COLO668 (cell line): ENCODE data around the gene PRICKLE3.
"Not testable (repeated sequence)": the region's sequence is repeated elsewhere in the genome, so short reads cannot be mapped to it uniquely, and the experiment has no call there.

Experiments
- DNase-seq: peaks from one replicate; lab custom pipeline; 2025; ENCODE audit not compliant: unreplicated experiment; lab: John Stamatoyannopoulos, UW

The PRICKLE3 gene

DNA sequence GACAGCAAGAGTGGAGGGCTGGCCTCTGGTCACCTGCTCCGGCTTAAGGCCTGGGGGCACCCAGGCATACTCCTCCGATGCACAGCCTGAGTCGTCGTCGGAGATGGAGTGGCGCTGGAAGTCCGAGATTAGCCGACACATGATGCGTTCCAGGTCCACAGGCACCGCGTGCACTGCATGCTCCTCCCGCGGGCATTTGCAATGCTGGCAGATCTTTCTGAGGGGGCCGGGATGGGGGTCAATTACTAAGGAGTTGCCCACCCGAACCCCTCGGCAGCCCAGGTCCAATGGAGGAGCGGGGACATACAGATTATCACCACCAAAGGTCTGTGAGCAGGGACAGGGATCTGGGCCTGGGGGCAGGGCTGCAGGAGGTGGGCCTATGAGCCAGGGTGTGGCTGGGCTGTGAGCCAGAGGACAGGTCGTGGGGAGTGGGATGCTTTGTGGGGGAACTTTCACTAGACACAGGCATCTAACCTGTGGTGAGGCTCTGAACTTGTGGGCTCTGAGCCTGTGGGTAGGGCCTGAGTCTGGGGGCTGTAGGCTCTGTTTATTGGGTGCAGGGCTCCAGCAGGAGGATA is 2.4 kb downstream of the PRICKLE3 start:
- no peak for DNase-seq

DNA sequence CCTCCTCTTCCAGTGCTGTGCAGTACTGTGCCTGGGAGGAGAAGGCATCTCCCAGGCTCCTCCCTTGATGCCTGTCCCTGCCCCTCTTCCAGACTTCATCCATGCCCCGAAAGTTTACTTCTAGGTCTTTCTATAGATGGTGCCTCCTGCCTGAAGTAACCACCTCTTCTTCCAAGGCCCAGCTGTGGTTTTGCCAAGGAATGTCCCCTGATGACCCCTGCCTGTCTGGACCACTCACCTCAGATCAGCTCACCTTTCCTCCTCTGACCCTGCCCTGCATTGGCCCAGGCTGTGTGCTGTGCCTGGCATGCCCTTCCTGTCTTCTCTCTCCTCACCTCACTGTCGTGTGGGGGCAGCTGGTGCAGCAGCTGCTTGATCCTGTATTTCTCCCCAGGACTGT is 6.8 kb downstream of the PRICKLE3 start:
- DNase-seq: no peak

DNA sequence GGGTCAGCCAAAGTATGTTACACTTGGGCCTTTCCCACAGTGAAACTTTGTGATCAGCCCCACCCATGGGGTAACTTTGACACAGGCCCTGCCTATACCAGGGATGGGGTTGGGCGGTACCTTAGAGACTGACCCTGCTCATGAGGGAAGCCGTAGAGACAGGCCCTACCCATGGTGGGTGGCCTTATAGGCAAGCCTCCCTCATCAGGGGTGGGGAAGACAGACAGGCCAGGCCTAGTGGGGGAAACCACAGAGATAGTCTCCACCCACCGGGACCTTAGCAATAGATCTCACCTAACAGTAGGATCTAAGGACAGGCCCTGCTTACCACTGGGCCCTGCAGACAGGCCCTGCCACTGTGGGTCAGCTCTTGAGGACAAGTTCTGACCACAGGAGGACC is 7.6 kb downstream of the PRICKLE3 start:
- DNase-seq: no peak

DNA sequence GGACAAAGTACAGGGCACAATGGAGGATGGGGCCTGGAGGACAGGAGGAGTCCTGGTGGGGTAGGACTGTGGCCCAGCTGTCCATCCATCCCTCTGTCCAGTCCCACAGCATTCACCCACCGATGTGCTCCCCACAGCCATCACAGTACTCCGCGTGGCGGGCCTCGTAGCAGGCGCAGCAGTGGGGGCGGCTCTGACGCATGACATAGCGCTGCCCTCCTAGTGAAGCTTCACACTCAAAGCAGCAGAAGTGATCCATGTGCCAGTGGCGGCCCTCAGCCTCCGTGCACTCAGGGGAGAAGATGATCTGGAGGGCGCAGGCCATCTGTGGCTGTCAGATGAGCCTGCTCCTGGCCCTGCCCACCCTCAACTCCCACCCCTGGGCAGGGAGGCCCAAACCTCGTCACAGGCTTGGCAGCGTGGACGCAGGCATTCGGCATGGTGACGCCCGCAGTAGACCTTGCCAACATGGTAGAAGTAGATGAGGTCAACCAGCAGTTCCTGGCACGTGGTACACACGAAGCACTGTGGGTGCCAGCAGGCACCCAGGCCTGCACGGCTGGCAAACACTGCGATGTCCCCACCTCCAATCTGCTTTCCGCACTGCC is 8.2 kb downstream of the PRICKLE3 start:
- DNase-seq: no peak

DNA sequence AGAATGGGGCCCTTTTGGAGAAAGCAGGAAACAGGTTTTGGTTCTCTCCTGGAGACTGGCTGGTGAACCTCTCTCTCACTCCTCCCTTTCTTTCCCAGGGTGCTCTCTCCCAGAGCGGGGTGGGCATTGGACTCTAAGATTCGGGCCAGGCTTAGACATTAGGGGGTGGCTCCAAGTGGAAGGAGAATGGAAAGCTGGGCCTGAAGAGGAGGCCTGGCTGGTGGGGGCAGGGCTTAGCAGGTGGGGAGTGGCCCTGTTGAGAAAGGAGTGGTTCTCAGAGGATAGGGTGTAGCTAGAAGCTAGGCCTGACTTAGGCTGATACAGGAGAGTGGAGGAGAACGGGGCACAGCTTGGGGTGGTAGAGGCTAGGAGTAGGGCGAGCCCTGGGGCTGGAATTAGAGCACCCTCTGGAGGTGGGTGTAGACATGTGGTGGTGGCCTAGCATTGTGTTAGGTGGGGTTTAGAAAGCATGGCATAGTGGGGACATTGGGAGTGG is 8.8 kb downstream of the PRICKLE3 start:
- no peak for DNase-seq

DNA sequence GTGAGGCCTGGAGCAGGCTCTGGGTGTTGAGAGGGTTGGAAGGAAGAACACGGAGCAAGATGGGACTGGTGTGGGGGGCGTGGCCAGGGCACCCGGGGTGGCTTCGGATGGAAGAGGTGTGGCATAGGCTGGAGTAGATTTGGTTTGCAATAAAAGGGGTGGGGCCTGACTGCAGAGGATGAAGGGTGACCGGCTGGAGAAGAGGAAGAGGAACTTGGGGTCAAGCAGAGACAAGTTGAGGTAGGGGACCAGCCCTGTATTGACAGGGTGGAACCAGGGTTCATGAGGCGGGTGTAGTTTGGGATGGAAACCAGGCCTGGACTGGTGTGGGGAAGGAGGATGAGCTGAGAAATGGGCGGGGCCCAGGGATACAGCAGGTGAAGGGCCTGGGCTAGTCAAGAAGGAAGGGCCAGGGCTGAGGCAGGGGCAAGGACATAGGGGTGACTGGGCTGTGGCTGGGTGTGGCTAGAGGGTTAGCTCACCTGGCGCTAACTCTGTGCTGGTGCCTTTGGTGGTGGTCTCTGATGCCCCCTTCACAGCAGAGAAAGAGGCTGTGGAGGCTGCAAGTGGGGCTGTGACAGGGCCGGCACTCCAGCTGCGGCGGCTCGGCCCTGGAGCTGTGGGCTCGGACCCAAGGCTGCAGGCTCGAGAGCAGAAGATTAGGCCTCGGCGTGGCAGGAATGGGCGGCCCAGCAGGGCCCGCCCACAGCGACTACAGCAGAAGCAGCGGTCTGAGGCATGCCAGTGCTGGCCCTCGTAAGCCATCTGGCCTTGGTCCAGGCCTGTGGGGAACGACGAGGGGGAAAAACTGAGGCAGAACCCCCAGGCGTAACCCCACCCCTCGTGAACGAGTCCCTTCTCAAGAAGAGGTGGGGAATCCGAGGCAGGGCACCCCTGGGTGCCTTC is 9.5 kb downstream of the PRICKLE3 start:
- no peak for DNase-seq

DNA sequence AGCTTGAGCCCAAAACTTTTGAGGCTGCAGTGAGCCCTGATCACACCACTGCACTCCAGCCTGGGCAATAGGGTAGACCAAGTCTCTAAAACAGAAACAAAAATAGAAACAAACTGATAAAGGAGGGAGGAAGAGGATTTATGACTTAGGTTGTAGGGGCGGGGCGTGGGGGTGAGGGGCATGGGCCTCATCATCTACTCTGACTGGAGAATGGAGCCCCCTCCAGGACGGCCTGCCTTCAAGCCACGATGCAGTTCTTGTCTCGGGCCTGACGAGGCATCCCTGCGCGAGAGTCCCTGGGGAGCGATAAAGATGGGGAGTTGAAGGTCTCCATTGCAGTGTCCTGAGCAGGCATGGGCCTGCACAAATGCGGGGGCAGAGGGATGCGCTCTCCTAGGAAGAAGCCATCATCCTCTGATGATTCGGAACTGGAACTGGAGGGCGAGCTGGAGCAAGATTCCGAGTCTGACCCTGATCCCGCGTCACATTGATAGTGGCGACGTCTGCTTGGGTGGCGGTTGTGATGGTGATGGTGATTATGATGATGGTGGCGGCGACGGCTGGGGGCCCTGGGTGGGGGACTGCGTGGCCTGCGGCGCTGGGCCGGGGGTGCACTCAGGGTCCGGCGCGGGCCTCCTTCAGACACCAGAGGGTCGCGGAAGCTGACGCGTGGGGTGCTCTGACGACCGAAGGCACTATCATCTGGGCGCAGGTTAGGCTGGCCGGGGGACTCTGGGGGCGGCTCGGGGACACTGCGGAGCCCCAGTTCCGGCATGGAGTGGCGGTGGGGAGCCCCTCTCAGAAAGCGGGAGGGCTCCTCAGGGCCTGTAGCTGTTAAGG is 10.5 kb downstream of the PRICKLE3 start:
- no peak for DNase-seq

DNA sequence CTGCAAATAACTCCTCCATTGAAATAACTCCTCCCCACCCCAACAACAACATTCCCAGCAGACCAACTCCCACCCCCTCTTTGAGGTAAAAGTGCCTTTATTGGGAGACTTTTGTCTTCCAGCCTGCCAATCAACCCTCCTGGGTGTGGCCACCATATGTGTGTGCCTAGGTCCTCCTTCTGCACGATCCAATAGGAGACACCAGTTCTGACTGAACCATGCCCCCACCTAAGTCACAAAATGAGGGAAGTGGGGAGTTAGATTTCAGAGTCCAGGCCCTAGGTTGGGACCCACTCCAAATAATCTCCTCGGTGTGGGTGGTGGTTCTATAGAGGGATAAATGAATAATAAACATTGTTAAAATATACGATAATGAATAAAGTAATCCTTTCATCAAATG is 11.4 kb downstream of the PRICKLE3 start:
- DNase-seq: no peak

DNA sequence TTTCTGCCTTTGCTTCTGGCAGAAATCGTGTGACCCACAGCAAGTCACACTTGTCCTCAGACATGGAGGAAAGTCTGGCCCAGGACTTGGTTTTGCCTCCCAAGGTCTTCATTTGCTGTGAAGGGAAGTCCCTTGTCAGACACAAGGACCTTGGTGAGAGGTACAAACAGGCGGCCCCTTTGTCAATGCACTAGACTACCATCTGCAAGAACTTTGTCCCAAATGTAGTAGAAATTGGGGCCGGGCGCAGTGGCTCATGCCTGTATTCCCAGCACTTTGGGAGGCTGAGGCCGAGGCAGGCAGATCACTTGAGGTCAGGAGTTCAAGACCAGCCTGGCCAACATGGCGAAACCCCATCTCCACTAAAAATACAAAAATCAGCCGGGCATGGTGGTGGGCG is 12.6 kb downstream of the PRICKLE3 start:
- DNase-seq: not testable (repeated sequence)

DNA sequence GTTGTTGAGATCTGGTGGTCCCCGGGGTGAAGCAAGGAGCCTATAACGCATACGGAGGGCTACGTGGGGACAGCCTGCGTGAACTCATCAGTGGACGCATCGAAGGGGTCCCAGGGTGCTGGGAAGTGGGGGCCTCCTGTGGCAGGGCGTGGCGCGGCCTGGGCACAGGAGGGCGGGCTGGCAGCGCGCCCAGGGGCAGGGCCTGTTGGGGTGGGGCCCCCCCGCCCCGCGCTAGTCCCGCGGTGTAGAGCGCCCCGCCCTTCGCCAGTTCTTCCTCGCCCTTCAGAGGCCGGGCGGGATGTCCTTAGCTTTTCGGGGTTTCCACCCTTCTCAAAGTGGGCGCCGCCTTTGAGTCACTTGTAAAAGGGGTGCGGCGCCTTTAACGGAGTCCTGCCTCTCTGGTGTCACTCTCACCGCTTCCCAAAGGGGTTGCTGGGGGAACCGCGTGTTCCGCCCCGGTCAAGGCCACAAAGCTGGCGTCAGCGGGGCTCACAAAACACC is 13.8 kb downstream of the PRICKLE3 start:
- DNase-seq: peak; percentile 81

DNA sequence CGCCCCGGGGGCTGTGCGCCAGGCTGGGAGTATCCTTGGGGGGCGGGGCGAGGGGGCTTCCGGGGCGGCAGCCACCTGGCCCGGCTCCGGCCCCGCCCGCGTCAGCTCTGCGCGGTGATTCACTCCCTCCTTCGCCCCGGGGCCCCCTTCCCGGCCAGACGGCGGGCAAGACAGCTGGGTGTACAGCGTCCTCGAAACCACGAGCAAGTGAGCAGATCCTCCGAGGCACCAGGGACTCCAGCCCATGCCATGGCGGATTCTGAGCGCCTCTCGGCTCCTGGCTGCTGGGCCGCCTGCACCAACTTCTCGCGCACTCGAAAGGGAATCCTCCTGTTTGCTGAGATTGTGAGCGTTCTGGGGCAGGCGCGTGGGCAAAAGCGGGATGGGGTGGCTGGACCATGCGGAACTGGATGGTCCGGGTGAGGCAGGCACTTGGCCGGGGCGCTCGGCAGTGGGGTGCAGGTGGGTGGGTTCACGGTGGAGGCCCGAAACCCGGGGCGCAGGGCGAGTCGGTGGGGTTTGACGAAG is 14.4 kb downstream of the PRICKLE3 start, which contains the start of gene PLP2:
Gene PLP2 (plus strand): TSS at position 147 of the 528 bp plus-strand sequence. CDS start 103 bp downstream, at position 250.
- peak; percentile 72 for DNase-seq

DNA sequence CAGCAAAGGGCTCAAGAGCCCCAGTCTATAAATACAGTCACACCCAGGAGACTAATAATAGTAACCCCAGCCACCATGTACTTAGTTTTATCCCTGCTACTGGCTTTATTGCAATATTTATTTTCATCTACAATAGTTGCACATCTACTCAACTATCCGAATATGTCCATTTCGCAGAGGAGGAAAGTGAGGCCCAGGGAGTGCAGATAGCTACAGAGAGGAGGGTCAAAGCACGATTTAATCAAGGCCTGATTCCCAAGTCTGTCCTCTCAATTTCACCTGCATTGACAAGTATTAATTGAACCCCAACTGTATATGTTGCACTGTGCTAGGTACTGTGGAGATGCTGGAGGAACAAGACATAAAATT is 18.4 kb downstream of the PRICKLE3 start:
- no peak for DNase-seq

DNA sequence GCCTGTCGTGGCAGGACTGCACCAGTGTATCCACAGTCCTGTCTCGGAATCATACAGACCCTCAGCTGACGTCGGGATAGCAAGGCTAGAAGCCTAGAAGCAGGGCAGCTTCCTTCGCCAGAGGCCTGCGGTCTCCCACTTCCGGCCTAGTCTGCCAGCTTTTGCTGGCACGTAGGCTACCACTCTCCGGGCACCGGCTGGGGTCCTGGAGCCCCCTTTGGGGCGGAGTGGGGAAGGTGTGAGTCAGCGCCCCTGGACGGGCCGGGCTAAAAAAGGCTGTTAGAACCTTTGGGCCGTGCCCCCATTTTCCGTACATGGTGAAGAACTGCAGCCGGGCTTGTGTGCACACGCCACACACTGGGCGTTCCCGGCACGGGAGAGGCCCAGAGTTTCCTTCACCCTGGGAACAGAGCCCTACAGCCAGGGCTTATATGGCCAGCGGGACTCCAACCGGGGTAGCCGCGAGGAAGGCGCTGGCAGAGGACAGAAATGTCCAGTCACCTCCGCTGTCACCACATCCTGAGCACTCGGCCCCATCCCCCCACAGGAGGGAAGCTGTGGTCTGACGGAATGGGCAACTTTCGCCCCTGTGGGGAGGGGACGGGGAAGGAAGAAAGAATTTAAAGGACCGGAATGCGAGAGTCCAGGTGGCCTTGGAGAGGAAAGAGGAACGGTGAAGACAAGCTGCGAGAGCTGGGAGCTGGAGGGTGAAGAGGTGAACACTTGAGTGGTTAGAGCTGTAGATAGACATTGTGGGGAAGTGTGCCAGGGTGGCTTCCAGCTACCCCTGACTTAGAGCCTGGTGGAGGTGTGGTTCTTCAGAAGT is 19.0 kb downstream of the PRICKLE3 start:
- peak; percentile 67 for DNase-seq

DNA sequence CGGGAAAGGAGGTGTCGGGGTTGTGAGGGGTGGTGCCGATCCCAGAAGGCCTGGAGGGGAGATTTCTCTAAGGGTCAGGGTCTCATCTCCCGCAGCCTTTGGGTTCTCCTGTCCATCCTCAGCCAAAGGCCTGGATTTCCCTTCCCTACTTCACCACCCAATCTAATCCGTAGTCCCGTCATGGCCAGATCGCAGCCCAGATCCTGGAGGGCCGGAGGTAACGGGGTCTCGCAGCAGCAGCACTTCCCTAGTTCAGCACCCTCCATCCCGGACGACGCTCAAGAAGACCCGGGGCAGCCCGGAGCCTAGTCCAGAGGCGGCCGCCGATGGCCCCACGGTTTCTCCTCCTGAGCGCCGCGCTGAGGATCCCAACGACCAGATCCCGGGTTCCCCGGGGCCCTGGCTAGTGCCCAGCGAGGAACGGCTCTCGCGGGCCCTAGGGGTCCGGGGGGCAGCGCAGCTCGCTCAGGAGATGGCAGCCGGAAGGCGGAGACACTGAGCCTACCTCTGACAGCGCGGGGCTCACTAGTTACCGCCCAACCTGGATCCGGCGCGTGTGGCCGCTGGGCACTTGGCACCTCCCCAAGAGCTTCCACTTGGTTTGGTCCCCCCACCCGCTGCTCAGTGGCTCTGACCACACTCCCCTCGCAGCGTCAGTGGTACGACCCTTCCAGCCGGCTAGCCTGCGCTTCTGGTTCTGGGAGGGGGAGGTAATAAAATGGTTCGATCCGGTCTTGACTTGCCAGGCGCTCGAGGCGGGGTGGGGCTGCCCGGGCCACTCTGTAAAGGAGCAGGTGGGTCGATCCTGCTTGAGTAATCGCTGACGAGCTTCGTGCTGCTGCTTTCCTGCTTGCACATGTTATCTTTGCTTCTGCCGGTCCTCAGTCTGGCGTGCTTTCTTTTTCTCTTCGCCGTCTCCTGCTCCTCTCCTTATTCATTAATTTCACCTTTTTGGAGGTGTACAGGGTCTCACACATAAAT is 20.0 kb downstream of the PRICKLE3 start:
- peak; percentile 95 for DNase-seq

DNA sequence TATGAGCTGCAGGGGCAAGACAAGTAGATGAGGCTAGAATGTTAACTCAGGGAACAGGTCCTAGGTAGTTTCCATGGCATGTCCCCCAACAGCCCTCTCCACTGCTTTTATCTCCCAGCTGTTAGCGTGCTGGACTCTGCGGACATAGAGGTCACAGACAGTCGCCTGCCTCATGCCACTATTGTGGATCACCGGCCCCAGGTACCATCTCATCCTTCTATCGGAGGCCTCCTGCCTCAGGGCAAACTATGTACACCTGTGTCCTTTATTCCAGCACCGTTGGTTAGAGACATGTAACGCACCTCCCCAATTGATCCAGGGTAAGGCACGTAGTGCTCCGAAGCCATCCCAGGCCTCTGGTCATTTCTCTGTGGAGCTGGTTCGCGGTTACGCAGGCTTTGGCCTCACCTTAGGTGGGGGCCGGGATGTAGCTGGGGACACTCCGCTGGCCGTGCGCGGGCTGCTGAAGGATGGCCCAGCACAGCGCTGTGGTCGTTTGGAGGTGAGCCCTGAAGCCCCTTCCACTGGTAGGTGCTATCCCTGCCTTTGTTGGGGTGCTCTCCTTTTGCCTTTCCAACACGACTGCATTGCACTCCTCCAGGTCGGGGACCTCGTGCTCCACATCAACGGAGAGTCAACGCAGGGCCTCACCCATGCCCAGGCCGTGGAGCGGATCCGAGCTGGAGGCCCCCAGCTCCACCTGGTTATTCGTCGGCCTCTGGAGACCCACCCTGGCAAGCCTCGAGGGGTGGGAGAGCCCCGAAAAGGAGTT is 21.4 kb downstream of the PRICKLE3 start:
- no peak for DNase-seq

DNA sequence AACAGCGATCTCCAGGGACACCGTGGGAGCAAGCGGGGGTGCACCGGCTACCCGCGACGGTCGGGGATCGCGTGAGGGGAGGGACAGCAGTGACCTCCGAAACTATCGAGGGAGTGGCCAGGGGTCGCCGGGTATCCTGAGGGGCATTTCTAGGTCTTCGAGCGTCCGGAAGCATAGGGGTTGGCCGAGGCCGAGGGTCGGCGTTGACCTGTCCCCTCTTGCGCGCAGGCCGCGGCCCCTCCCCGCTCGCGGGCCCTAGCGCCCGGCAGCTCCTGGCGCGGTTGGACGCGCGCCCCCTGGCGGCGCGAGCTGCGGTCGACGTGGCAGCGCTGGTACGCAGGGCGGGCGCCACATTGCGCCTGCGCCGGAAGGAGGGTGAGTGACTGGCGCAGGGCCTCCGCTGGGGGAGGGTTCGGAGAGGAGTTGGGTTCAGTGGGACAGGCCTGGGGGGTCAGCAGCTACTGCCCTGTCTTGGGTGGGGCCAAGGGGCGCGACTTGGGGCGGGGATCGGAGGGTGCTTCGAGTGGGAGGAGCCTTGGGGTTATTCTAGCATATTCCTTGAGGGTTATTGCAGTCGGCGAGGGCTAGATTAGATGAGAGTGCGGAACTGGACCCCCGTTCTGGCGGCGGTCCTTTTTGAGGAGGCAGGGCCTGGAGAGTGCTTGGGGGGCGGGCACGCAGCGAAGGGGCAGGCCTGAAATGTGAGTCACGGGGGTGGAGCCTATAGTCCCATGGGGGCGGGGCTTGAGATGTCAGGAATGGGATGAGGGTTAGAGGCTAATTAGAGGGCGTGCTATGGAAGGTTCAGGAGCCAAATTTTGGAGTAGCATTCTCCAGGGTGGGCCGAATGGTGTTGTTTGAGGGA is 22.4 kb downstream of the PRICKLE3 start:
- peak; percentile 84 for DNase-seq

DNA sequence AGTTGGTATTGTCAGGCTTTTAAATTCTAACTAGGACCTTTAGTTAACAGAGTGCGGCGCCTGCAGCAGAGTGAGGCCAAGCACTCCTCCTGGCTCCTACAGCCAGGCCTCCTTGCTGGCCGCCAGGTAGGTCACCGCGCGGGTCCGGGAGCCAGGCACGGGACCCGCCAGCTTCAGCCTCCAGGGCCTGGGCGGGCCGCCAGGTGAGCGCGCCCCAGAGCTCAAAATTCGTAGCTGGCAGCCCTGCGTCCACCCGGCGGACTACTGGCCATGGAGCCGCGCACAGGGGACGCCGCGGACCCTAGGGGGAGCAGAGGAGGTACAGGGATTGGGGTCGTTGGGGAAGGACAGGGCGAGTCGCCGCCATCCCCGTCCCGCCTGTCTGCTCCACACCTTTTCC is 23.6 kb downstream of the PRICKLE3 start, which contains the start of gene MAGIX:
Gene MAGIX (plus strand): TSS at position 139 of the 400 bp plus-strand sequence. CDS start 132 bp downstream, at position 271.
- DNase-seq: peak; percentile 41
